Stomach smooth muscle (tissue), 2 donors: Measurements from ENCODE around the gene ILK.

ENCODE experiments used
- H3K27ac ChIP-seq: one replicate; pipeline ENCODE4 v1.7.0; 2013; ENCODE audit warnings: mild to moderate bottlenecking, low read length, inconsistent platforms
- H3K27me3 ChIP-seq, 2 donors: one replicate each; pipeline ENCODE4 v1.7.0; 2013; ENCODE audit warnings: low read length in 2 of 2; ENCODE audit not compliant: insufficient read depth in 2 of 2, control insufficient read depth in 1 of 2
- H3K36me3 ChIP-seq, 2 donors: one replicate each; pipeline ENCODE4 v1.7.0; 2013; ENCODE audit warnings: low read length in 2 of 2; ENCODE audit not compliant: control insufficient read depth in 2 of 2, insufficient read depth in 2 of 2
- H3K4me1 ChIP-seq: one replicate; pipeline ENCODE4 v1.7.0; 2013; ENCODE audit warnings: low read length; ENCODE audit not compliant: control insufficient read depth, insufficient read depth
- H3K4me3 ChIP-seq, 2 donors: one replicate each; pipeline ENCODE4 v1.7.0; 2013; ENCODE audit warnings: low read length in 2 of 2
- H3K9ac ChIP-seq, 2 donors: one replicate each; pipeline ENCODE4 v1.7.0; 2013; ENCODE audit warnings: low read length in 2 of 2, mild to moderate bottlenecking in 1 of 2
- H3K9me3 ChIP-seq, 2 donors: one replicate each; pipeline ENCODE4 v1.7.0; 2013; ENCODE audit warnings: low read length in 2 of 2; ENCODE audit not compliant: control insufficient read depth in 2 of 2
- donor health status: healthy.
- donor health status: Pancreatic carcinoma.

ILK gene

GRCh38 chr11:6594142-6594768, 9.3 kb upstream of the ILK start:
- Histone ChIP-seq H3K4me3 (no peak overlapping the region), H3K9ac (no peak overlapping the region), H3K27ac (peak overlapping the region; percentile 76), H3K36me3 (peaks cover 14 to 16% of the 10 kb centered on the region in 2 donors), H3K27me3 (no peaks in the 10 kb centered on the region), H3K4me1 (peaks cover 45% of the 10 kb centered on the region), H3K9me3 (no peaks in the 10 kb centered on the region)

GRCh38 chr11:6596239-6596877, 7.2 kb upstream of the ILK start:
- Histone ChIP-seq H3K9ac (peak overlapping the region; percentile 4 to 62), H3K36me3 (peaks cover 35 to 37% of the 10 kb centered on the region in 2 donors), H3K27me3 (no peaks in the 10 kb centered on the region), H3K4me1 (peaks cover 60% of the 10 kb centered on the region), H3K9me3 (no peaks in the 10 kb centered on the region), H3K4me3 (peak overlapping the region in 1 of 2 donors; percentile 36), H3K27ac (peak overlapping the region; percentile 85)

GRCh38 chr11:6598555-6598954, 5.0 kb upstream of the ILK start:
- peak overlapping the region; percentile 85 for H3K27ac ChIP-seq
- H3K4me3 ChIP-seq: no peak overlapping the region
- peak overlapping the region in 1 of 2 donors; percentile 24 for H3K9ac ChIP-seq
- no peaks in the 10 kb centered on the region for H3K27me3 ChIP-seq
- no peaks in the 10 kb centered on the region for H3K9me3 ChIP-seq
- H3K4me1 ChIP-seq: peaks cover 70% of the 10 kb centered on the region
- peaks cover 36 to 39% of the 10 kb centered on the region in 2 donors for H3K36me3 ChIP-seq

GRCh38 chr11:6599449-6599848, 4.1 kb upstream of the ILK start:
- peaks cover 66% of the 10 kb centered on the region for H3K4me1 ChIP-seq
- peaks cover 36 to 38% of the 10 kb centered on the region in 2 donors for H3K36me3 ChIP-seq
- H3K27ac ChIP-seq: peak overlapping the region; percentile 85

GRCh38 chr11:6599881-6600390, 3.6 kb upstream of the ILK start:
- Histone ChIP-seq H3K36me3 (peaks cover 36% of the 10 kb centered on the region in 2 donors), H3K27ac (peak overlapping the region; percentile 85), H3K9me3 (no peaks in the 10 kb centered on the region), H3K9ac (no peak overlapping the region), H3K4me3 (no peak overlapping the region), H3K27me3 (no peaks in the 10 kb centered on the region), H3K4me1 (peaks cover 64% of the 10 kb centered on the region)

More at GRCh38 chr11:6599449-6599848, 4.1 kb upstream of the ILK start:
- Histone ChIP-seq H3K9ac (no peak overlapping the region), H3K9me3 (no peaks in the 10 kb centered on the region), H3K4me3 (no peak overlapping the region), H3K27me3 (no peaks in the 10 kb centered on the region)

GRCh38 chr11:6601041-6601461, 2.5 kb upstream of the ILK start:
- no peak overlapping the region for H3K9ac ChIP-seq
- H3K9me3 ChIP-seq: no peaks in the 10 kb centered on the region
- no peak overlapping the region for H3K4me3 ChIP-seq
- peaks cover 65% of the 10 kb centered on the region for H3K4me1 ChIP-seq
- peaks cover 36 to 38% of the 10 kb centered on the region in 2 donors for H3K36me3 ChIP-seq
- H3K27me3 ChIP-seq: no peaks in the 10 kb centered on the region
- peak overlapping the region; percentile 37 for H3K27ac ChIP-seq

- H3K9me3 ChIP-seq: no peaks in the 10 kb centered on the region
- H3K4me3 ChIP-seq: peak overlapping the region; percentile 84 to 100
- peaks cover 61% of the 10 kb centered on the region for H3K4me1 ChIP-seq
- peak overlapping the region; percentile 98 for H3K9ac ChIP-seq
- peak overlapping the region; percentile 100 for H3K27ac ChIP-seq
- H3K27me3 ChIP-seq: no peaks in the 10 kb centered on the region
- peaks cover 36 to 38% of the 10 kb centered on the region in 2 donors for H3K36me3 ChIP-seq
Measured at GRCh38 chr11:6602096-6602940, 1.3 kb upstream of the ILK start.

GRCh38 chr11:6604081-6604626, 580 bp downstream of the ILK start:
- Histone ChIP-seq H3K9me3 (no peaks in the 10 kb centered on the region), H3K9ac (peak overlapping the region; percentile 98 to 100), H3K27ac (peak overlapping the region; percentile 100), H3K4me3 (peak overlapping the region; percentile 77 to 100), H3K36me3 (peaks cover 45% of the 10 kb centered on the region in 2 donors), H3K27me3 (no peaks in the 10 kb centered on the region), H3K4me1 (peaks cover 63% of the 10 kb centered on the region)

GRCh38 chr11:6604790-6605189, 1.2 kb downstream of the ILK start:
- peaks cover 66% of the 10 kb centered on the region for H3K4me1 ChIP-seq
- peak overlapping the region; percentile 98 to 100 for H3K9ac ChIP-seq
- H3K9me3 ChIP-seq: no peaks in the 10 kb centered on the region
- peak overlapping the region; percentile 77 to 100 for H3K4me3 ChIP-seq
- H3K27me3 ChIP-seq: no peaks in the 10 kb centered on the region
- H3K27ac ChIP-seq: peak overlapping the region; percentile 100
- peaks cover 45% of the 10 kb centered on the region in 2 donors for H3K36me3 ChIP-seq

- peak overlapping the region; percentile 77 to 100 for H3K4me3 ChIP-seq
- peaks cover 70% of the 10 kb centered on the region for H3K4me1 ChIP-seq
- H3K27ac ChIP-seq: peak overlapping the region; percentile 100
- H3K27me3 ChIP-seq: no peaks in the 10 kb centered on the region
- no peaks in the 10 kb centered on the region for H3K9me3 ChIP-seq
- peaks cover 42% of the 10 kb centered on the region in 2 donors for H3K36me3 ChIP-seq
- peak overlapping the region; percentile 92 to 98 for H3K9ac ChIP-seq
Measured at GRCh38 chr11:6606471-6607189, 3.1 kb downstream of the ILK start.
